Stimulated activated CD8-positive, alpha-beta memory T cell treated with anti-CD3 and anti-CD28 coated beads, Interleukin-7, amount 100 ng/mL, for 4 hours (primary cell): ENCODE measurements around the gene MRPL41.
"Not testable (repeated sequence)": the region's sequence is repeated elsewhere in the genome, so short reads cannot be mapped to it uniquely, and the experiment has no call there.

Source experiments
- DNase-seq, 2 donors: peaks; one replicate each; pipeline ENCODE4 v3.0.0-alpha.2; 2020; ENCODE audit warnings: low read depth in 2 of 2

Gene MRPL41

GRCh38 chr9:137551264-137552021, at the start of gene MRPL41:
Gene MRPL41, plus strand, starts transcription at chr9:137551879. Its CDS starts 203 bp downstream, at chr9:137552082.
- peak; percentile 60 to 83 for DNase-seq

GRCh38 chr9:137502008-137502911, 49.4 kb upstream of the MRPL41 start:
- no peak for DNase-seq

- DNase-seq = no peak
Measured at GRCh38 chr9:137504432-137504777, 47.3 kb upstream of the MRPL41 start.

- no peak for DNase-seq
Measured at GRCh38 chr9:137505421-137506140, 46.1 kb upstream of the MRPL41 start.

- DNase-seq = no peak
Measured at GRCh38 chr9:137506274-137506673, 45.4 kb upstream of the MRPL41 start.

- DNase-seq = no peak
Measured at GRCh38 chr9:137506702-137507171, 44.9 kb upstream of the MRPL41 start.

GRCh38 chr9:137509198-137509597, 42.5 kb upstream of the MRPL41 start:
- DNase-seq = no peak

- DNase-seq = not testable (repeated sequence)
Measured at GRCh38 chr9:137511126-137511525, 40.6 kb upstream of the MRPL41 start.

- DNase-seq = no peak
Measured at GRCh38 chr9:137511758-137512463, 39.8 kb upstream of the MRPL41 start.

GRCh38 chr9:137513136-137513535, 38.5 kb upstream of the MRPL41 start:
- not testable (repeated sequence) for DNase-seq

GRCh38 chr9:137513801-137514570, 37.7 kb upstream of the MRPL41 start:
- DNase-seq = not testable (repeated sequence)

- DNase-seq = no peak
Measured at GRCh38 chr9:137514691-137515337, 36.9 kb upstream of the MRPL41 start.

GRCh38 chr9:137515338-137515724, 36.3 kb upstream of the MRPL41 start:
- no peak for DNase-seq

GRCh38 chr9:137516144-137516917, 35.3 kb upstream of the MRPL41 start:
- no peak for DNase-seq

- DNase-seq = not testable (repeated sequence)
Measured at GRCh38 chr9:137518661-137519459, 32.8 kb upstream of the MRPL41 start.

GRCh38 chr9:137519553-137519952, 32.1 kb upstream of the MRPL41 start:
- DNase-seq = no peak

- no peak for DNase-seq
Measured at GRCh38 chr9:137520614-137521404, 30.9 kb upstream of the MRPL41 start.
